IMR-90 (cell line): ENCODE data around the gene KCP. TPM values are rescaled to one million over a fixed set of nuclear protein-coding genes. Genes with fewer than 3 reads are reported as not detected.

Source experiments
- ATAC-seq: fragments of 200-7000 bp; cut with Tn5 transposase; 2 replicates; pipeline ENCODE4 v1.9.1; 2020; ENCODE audit warnings: low read depth, mild to moderate bottlenecking, moderate library complexity
- BruUV-seq: library from RNA; stranded (reverse); fragments of 400-500 nt; replicated peaks from 2 replicates; lab custom pipeline; 2021; lab: Mats Ljungman, UMichigan
- CTCF ChIA-PET: fragments of 300-600 bp; formaldehyde crosslinking; extraction: SDS; loops from one replicate; lab custom pipeline; 2021; ENCODE audit warnings: antibody characterized with exemption; lab: Yijun Ruan, JAX
- POLR2A ChIA-PET: fragments of 300-600 bp; sonication (Branson Sonifier 250); formaldehyde crosslinking; loops from one replicate; lab custom pipeline; 2022; ENCODE audit warnings: antibody characterized with exemption; ENCODE audit not compliant: unreplicated experiment; lab: Charles Lee
- DNase-seq: peaks from one replicate; pipeline ENCODE4 v3.0.0; 2013
- H2AFZ ChIP-seq: replicated peaks from 2 replicates; pipeline ENCODE3; 2013; ENCODE audit warnings: low read length, mild to moderate bottlenecking; ENCODE audit not compliant: poor library complexity
- H2AK5ac ChIP-seq: 2 replicates; pipeline ENCODE4 v1.6.1; 2013; ENCODE audit warnings: low read depth, low read length, inconsistent platforms
- H2AK9ac ChIP-seq: replicated peaks from 2 replicates; pipeline ENCODE3; 2013; ENCODE audit warnings: mild to moderate bottlenecking, low read depth, low read length, moderate library complexity; ENCODE audit not compliant: poor library complexity
- H2BK120ac ChIP-seq: 2 replicates; pipeline ENCODE4 v1.6.1; 2013; ENCODE audit warnings: low read depth, low read length, inconsistent platforms
- H2BK15ac ChIP-seq: 3 replicates; pipeline ENCODE4 v1.6.1; 2013; ENCODE audit warnings: low read depth, low read length, inconsistent platforms
- H2BK20ac ChIP-seq: 2 replicates; pipeline ENCODE4 v1.6.1; 2013; ENCODE audit warnings: low read depth, mild to moderate bottlenecking, inconsistent platforms, low read length, moderate library complexity
- H2BK5ac ChIP-seq: 2 replicates; pipeline ENCODE4 v1.6.1; 2013; ENCODE audit warnings: mild to moderate bottlenecking, low read depth, low read length, inconsistent platforms; ENCODE audit not compliant: poor library complexity, severe bottlenecking
- H3K14ac ChIP-seq: replicated peaks from 2 replicates; pipeline ENCODE4 v1.6.1; 2013; ENCODE audit warnings: low read depth, low read length, inconsistent platforms
- H3K18ac ChIP-seq: 2 replicates; pipeline ENCODE4 v1.6.1; 2013; ENCODE audit warnings: low read depth, low read length, control low read depth
- H3K23ac ChIP-seq: 2 replicates; pipeline ENCODE4 v1.6.1; 2013; ENCODE audit warnings: low read depth, low read length, inconsistent platforms
- H3K27ac ChIP-seq: 2 replicates; pipeline ENCODE4 v1.5.1; 2013; ENCODE audit warnings: mild to moderate bottlenecking, control low read depth, low read length; ENCODE audit not compliant: insufficient read depth
- H3K27me3 ChIP-seq: 2 replicates; pipeline ENCODE4 v1.6.1; 2013; ENCODE audit warnings: low read length; ENCODE audit not compliant: control insufficient read depth, insufficient read depth
- H3K36me3 ChIP-seq: 2 replicates; pipeline ENCODE4 v1.6.1; 2013; ENCODE audit warnings: low read length, mixed read lengths; ENCODE audit not compliant: control insufficient read depth, insufficient read depth
- H3K4ac ChIP-seq: 2 replicates; pipeline ENCODE4 v1.6.1; 2013; ENCODE audit warnings: low read depth, low read length, inconsistent platforms
- H3K4me1 ChIP-seq: 2 replicates; pipeline ENCODE4 v1.6.1; 2013; ENCODE audit warnings: low read length, mixed read lengths; ENCODE audit not compliant: control insufficient read depth, insufficient read depth
- H3K4me2 ChIP-seq: 2 replicates; pipeline ENCODE4 v1.6.1; 2013; ENCODE audit warnings: low read depth, mild to moderate bottlenecking, control low read depth, low read length, moderate library complexity
- H3K4me3 ChIP-seq: 2 replicates; pipeline ENCODE4 v1.5.1; 2013; ENCODE audit warnings: low read depth, mild to moderate bottlenecking, control low read depth, low read length, moderate library complexity; ENCODE audit not compliant: insufficient read depth
- H3K56ac ChIP-seq: 2 replicates; pipeline ENCODE4 v1.6.1; 2013; ENCODE audit warnings: low read length, inconsistent platforms; ENCODE audit not compliant: insufficient read depth; ENCODE audit errors: extremely low read depth
- H3K79me1 ChIP-seq, 2 experiments: 2 replicates each; pipeline ENCODE4 v1.6.1; 2013; ENCODE audit warnings: low read length in 2 of 2, inconsistent platforms in 1 of 2, low read depth in 1 of 2
- H3K9ac ChIP-seq: 2 replicates; pipeline ENCODE4 v1.6.1; 2013; ENCODE audit warnings: low read depth, low read length, control low read depth
- H3K9me1 ChIP-seq: 2 replicates; pipeline ENCODE4 v1.6.1; 2013; ENCODE audit warnings: low read length, inconsistent platforms; ENCODE audit not compliant: insufficient read depth
- H3K9me3 ChIP-seq: 2 replicates; pipeline ENCODE4 v1.6.1; 2013; ENCODE audit warnings: low read length; ENCODE audit not compliant: control insufficient read depth, insufficient read depth
- H4K20me1 ChIP-seq: 2 replicates; pipeline ENCODE4 v1.6.1; 2013; ENCODE audit warnings: low read length, inconsistent platforms; ENCODE audit not compliant: insufficient read depth
- H4K5ac ChIP-seq: 2 replicates; pipeline ENCODE4 v1.6.1; 2013; ENCODE audit warnings: mild to moderate bottlenecking, low read depth, low read length, control low read depth
- H4K8ac ChIP-seq, 2 experiments: 2 replicates each; pipeline ENCODE4 v1.6.1; 2013; ENCODE audit warnings: low read depth in 2 of 2, low read length in 2 of 2, control low read depth in 1 of 2, inconsistent platforms in 1 of 2
- H4K91ac ChIP-seq: 2 replicates; pipeline ENCODE4 v1.6.1; 2013; ENCODE audit warnings: low read depth, low read length, inconsistent platforms; ENCODE audit not compliant: insufficient read depth
- CEBPB ChIP-seq: IDR thresholded peaks from 2 replicates; pipeline ENCODE4 v1.6.1; 2012; ENCODE audit warnings: low read depth, low read length, improper control_type of control experiment
- FOS ChIP-seq: fragments of 150-350 bp; IDR thresholded peaks from 2 replicates; pipeline ENCODE4 v1.6.1; 2016; ENCODE audit warnings: low read depth, low read length
- MAFK ChIP-seq: IDR thresholded peaks from 2 replicates; pipeline ENCODE4 v1.6.1; 2012; ENCODE audit warnings: low read depth, low read length, improper control_type of control experiment
- MXI1 ChIP-seq: IDR thresholded peaks from 2 replicates; pipeline ENCODE4 v1.6.1; 2012; ENCODE audit warnings: low read depth, mild to moderate bottlenecking, low read length, moderate library complexity, borderline replicate concordance
- RAD21 ChIP-seq: IDR thresholded peaks from 2 replicates; pipeline ENCODE4 v1.6.1; 2012; ENCODE audit warnings: low read length, improper control_type of control experiment
- WGBS, 2 experiments: methylation state at CpG; one replicate each; pipeline versions ENCODE4 v1.1.5 to v1.1.7; 2013; ENCODE audit warnings: missing lambda C conversion rate in 2 of 2; ENCODE audit not compliant: insufficient read length in 1 of 2; ENCODE audit errors: extremely low coverage in 2 of 2; 5-methylcytosine and 5-hydroxymethylcytosine counted together
- dilution Hi-C: fragments of 300-500 bp; cut with HindIII; formaldehyde crosslinking; loops from one replicate; pipeline ENCODE4 v1.14.3; 2018; ENCODE audit warnings: low sequenced_read_pairs; ENCODE audit not compliant: unreplicated experiment
- in situ Hi-C: fragments of 300-500 bp; cut with MboI; formaldehyde crosslinking; loops from 3 replicates; pipeline ENCODE4 v1.14.3; 2019; ENCODE audit warnings: low sequenced_read_pairs, inconsistent platforms, mixed read lengths
- intact Hi-C: fragments of 100-400 bp; cut with micrococcal nuclease; formaldehyde crosslinking; loops from 2 replicates; pipeline ENCODE4 v1.10.0; 2022
- polyA plus RNA-seq, 3 experiments: library from polyadenylated mRNA; depleted of rRNA; stranded (reverse); fragments of >200 nt; gene quantifications; 2 replicates each; pipeline ENCODE4 v1.2.3, GENCODE V29; 2012; ENCODE audit warnings: low replicate concordance in 1 of 3
- total RNA-seq: library from RNA; depleted of rRNA; stranded (reverse); fragments of >200 nt; gene quantifications from 2 replicates; pipeline ENCODE4 v1.2.3, GENCODE V29; 2012

KCP gene
- total and polyA plus RNA-seq, 2 of the 4 experiments (the other 2 are of a cell fraction): 0.03 TPM; not detected in 1

GRCh38 chr7:128884561-128885369, 25.7 kb downstream of the KCP start:
- Histone ChIP-seq H4K91ac (no peak overlapping the region), H2AK5ac (no peak overlapping the region), H2AFZ (no peak overlapping the region), H3K27me3 (peaks cover 12% of the 10 kb centered on the region), H3K9ac (no peak overlapping the region), H2BK15ac (no peak overlapping the region), H2BK5ac (no peak overlapping the region), H3K4me3 (no peak overlapping the region), H3K23ac (no peak overlapping the region), H4K8ac (no peak overlapping the region), H4K5ac (no peak overlapping the region), H2BK20ac (no peak overlapping the region), H3K4me1 (no peaks in the 10 kb centered on the region), H3K9me1 (no peaks in the 10 kb centered on the region), H3K56ac (no peak overlapping the region), H3K79me1 (no peaks in the 10 kb centered on the region), H3K4me2 (no peak overlapping the region), H4K20me1 (peaks cover 4% of the 10 kb centered on the region; the same call in 1 of the 2 replicates), H3K9me3 (no peaks in the 10 kb centered on the region), H3K4ac (no peak overlapping the region), H2AK9ac (no peak overlapping the region), H3K14ac (no peak overlapping the region), H2BK120ac (no peak overlapping the region), H3K18ac (no peak overlapping the region), H3K36me3 (no peaks in the 10 kb centered on the region), H3K27ac (no peak overlapping the region)
- intact Hi-C loops (loop anchor here (5.0 kb wide), 3 partner anchors 272 to 457 kb away; partner anchors contain the start of gene METTL2B), dilution Hi-C loops (no loop called here), in situ Hi-C loops (loop anchor here (5.0 to 25.0 kb wide), 2 partner anchors 277 to 422 kb away; partner anchors contain the start of gene HILPDA)
- DNase-seq (no peak), ATAC-seq (no peak)
- ChIA-PET POLR2A (no interaction called here), CTCF (no interaction called here)
- TF ChIP-seq MAFK (no peak), CEBPB (no peak), RAD21 (no peak), FOS (no peak), MXI1 (no peak)
- no TSS peak for BruUV-seq
- 73% methylated on average over 12 of the region's 26 CpGs; no CpG with 5 or more reads in 1 of the 2 experiments for WGBS, 2 experiments
